COLO668 (cell line): ENCODE results near the gene MTMR6.

Experiments used
- DNase-seq: peaks from one replicate; lab custom pipeline; 2025; ENCODE audit not compliant: unreplicated experiment; lab: John Stamatoyannopoulos, UW

The MTMR6 gene

DNA sequence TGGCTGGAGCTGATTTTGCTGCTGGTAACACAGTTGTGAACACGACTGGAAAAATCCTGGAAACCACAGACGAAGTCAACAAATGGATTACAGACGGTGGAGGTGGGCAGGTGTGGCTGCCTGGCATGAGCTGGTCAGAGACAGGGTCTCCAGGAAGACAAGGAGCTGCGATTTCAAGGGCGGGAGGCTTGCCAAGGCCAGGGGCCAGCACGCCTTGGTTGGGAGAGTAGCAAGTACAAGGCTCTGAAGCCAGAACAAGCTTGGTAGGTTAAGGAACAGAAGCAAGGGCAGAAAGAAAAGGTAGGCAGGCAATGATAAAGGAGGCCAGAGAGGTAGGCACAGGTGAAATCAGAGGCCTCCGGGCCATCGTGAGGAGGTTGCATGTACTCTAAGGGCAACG lies 64.5 kb downstream of the MTMR6 start:
- no peak for DNase-seq

DNA sequence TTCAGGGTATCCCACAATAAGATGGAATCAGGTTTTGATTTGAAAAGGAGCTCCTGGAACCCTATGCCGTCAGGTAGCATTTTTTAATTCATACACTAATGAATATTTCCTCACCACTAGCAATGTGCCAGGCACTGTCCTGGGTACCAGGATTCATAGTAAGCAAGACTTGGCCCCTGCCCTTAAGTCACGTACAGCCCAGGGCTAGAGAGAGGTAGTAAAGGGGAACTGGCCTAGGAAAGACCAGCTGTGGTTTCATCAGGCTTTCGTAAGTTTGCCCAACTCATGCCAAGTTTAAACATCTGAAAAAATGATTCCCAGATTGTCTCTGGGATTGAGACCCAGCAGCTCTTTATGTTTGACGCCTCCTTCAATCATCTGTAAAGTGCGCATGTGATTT lies 69.3 kb downstream of the MTMR6 start:
- no peak for DNase-seq

DNA sequence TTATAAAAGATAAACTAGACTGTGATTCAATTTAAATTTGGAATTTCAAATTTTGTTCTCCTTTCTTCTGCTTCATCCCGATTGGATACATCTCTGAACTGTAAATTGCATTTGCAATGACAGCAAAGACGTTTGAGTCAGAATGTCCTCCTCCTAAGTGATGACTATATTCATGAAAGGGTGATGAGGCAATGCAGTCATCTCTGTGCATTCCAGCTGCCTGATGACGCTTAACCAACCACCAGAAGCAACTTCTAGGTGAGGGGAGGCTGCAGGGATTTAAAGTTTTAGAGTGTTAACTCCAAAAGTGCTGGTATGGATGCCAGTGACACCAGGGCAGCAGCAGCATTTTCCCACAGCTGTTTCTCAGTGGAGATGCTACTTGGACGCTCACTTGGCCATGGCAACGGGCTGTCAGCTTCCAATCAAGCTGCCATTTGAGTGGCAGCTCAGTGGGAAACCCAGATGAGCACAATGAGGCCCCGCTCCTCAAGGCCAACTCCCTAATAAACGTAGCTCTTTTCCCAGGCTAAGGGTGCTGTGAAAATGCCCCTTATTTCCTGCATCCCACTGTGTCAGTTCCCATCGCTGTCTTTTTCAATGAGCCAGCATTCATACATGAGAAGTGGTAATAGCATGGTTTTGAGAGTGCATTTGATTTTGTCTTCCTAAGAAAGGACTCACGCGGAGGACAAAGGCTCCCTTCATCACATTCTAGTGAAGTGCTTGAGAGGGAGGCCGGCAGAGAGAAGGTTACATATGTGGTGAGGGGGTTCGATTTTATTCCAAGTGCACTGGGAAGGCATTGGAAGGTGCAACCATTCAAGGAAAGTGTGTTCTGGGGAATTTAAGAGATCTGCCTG lies 70.0 kb downstream of the MTMR6 start:
- no peak for DNase-seq

DNA sequence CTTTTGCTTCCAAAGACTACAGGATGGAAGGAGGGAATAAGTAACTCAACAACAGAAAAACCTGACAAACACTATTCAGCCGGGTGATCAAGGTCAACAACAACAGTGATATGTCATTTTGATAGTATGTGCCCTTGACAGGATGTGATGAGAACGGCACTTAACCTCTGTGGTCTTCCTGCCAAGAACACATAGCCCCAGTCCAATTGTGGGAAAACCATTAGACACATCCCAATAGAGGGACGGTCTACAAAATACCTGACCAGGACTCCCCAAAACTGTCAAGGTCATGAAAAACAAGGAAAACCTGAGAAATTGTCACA lies 72.1 kb downstream of the MTMR6 start:
- no peak for DNase-seq

DNA sequence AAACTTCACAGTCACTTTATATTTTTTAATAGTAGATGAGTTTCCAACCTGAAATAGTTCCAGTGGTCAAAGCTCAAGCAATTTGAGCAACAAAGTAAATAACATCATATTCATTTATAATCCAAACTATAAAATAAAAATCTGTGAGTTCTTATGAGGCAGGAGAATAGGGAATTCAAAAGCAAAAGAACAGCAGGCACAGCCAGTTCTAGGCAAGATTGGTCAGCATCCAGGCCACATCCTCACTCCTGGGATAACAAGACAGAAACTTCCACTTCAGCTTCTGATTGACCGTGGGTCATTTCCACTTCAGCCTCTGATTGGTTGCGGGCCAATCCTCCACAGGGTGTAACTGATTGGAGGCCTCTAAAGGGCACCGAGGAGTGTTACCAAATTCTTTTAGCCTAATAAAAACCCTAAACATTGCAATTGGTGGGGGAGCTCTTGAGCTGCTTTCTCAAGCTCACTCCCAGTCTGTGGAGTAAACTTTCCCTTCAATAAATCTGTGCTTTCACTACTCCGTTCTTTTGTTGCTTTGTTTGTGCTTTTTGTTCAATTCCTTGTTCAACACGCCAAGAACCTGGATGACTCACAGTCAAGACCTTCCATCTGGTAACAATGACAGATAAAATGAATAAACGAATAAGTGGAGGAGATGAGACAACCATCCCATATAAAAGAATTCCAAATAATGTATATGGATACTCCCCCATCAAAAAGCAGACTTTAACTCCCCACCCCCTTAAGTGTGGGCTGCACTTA lies 72.6 kb downstream of the MTMR6 start:
- DNase-seq = no peak

DNA sequence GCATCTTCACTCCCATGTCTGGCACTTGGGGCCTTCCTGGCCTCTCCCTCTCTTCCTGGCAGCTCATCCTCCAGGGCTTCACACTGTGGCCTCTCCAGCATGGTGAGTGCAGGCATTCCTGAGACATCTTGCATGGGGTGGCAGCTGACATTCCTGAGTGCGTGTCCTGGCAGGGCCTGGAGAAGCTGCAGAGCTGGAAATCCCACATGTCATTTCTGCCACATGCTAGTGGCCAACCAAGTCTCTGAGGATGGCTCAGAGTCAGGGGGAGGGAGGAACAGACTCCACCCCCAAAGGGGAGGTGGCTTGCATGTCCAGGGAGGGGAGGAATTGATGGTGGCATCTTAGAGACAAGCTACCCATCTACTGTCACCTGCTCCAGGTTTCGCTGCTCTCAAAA lies 73.6 kb downstream of the MTMR6 start:
- DNase-seq = no peak

DNA sequence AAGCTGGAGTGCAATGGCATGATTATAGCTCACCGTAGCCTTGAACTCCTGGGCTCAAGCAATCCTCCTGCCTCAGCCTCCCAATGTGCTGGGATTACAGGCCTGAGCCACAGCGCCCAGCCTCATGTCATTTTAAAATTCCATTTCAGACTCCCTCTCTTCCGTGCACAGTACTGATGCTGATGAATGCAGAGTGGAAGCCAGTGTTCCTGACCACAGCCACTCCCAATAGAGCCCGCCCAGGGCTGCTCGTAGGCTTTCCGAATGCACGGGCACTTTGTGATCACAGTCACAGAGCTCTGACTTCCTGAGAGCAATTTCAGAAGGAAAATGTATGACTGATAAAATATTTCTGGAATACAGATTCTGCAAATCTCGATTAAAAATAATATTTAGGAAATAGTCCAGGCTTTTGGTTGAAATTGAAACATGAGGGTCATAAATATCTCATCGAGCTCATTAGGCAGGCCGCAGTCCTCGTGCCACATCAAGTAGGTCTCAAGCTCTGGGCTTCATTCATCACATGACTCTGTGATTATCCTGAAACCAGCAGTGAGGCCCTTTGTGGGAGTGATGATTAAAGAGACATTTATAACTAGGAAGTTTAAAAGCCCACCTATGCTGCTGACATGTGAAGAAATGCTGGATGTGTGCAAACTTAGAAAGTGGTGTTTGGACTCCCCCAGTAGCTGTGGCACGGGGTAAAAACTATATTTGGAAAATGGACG lies 76.3 kb downstream of the MTMR6 start:
- DNase-seq = no peak

DNA sequence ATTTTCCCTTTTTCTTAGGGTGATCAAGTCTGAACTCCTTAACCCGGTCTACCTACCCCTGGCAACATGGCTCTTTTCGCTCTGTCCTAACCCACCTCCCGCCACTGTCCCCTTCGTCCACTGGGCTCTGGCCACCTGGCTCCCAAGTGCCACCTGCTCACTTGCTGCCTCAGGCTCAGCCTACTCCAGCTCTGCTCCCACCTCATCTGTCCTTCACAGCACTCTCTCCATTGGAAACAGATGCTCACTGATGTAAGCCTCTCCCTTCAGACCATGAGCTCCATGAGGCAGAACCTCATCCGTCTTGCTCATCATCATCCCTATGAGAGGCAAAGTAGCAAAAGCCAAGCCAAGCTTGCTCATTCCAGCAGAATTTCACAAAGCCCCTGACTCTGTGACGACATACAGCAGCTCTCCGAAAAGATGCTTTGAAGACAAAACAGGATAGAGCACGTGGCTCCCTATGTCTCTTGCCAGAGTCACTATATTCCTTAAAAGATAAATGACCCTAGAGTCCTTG lies 79.9 kb downstream of the MTMR6 start:
- no peak for DNase-seq

DNA sequence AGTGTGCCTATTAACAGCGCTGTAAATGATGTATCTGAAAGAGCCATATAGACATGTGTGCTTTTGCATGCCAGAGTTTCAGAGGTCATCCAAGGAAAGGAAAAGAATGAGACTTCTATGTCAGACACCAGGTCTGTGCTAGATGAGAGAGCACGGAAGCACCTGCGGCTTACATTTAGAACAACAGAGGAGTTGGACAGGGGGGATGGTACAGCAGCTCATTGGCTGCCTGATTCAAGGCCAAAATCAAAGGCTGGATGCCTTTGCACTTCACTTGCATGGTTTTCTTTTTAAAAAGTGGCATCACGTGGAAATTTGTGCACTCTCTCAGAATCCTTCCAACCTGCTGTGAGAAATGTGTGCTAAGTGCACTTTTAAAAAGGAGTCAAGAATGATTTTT lies 82.4 kb downstream of the MTMR6 start:
- DNase-seq = no peak

DNA sequence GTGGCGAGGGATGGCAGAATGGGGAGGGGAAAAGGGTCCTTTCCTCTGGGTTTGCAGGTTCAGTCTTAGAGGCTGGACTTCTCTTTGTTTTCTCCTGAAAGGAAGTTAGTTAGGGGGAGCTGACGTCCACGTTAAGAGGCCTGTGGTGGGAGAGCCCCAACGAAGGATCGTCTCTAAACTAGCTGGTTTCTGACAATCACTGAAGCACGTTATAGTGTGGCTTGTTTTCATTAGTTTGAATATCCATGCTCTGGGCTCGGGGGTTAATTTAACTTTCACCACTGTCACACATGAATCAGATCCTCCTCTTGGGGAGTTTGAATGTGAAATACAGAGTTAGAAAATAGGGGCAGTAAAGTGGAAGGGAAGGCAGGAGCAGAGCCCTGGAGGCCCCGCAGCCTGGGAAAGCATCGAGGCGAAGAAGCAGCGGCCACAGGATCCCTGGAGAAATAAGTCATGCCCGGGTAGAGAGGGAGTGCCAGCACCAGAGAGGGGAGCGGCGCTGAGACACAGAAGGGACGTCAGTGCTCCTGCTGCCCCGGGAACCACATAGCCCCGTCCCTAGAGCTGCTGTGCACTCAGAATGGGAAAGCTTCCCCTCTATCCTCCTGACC lies 84.1 kb downstream of the MTMR6 start:
- DNase-seq = no peak

DNA sequence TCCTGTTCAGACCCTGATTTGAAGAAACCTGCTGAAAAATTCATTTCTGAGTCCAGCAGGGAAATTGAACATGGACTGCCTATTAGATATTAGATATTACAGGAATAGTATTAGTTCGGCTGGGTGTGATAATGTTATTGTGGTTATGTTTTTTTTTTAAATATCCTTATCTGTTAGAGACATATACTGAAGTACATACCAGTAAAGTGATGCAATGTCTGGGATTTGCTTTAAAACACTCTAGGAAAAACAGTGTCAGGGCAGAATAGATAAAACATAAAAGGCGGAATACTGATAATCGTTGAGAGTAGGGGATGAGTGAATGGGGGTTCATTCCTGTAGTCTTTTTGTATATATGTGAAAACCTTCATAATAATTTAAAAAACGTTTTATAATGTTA lies 86.5 kb downstream of the MTMR6 start:
- no peak for DNase-seq

DNA sequence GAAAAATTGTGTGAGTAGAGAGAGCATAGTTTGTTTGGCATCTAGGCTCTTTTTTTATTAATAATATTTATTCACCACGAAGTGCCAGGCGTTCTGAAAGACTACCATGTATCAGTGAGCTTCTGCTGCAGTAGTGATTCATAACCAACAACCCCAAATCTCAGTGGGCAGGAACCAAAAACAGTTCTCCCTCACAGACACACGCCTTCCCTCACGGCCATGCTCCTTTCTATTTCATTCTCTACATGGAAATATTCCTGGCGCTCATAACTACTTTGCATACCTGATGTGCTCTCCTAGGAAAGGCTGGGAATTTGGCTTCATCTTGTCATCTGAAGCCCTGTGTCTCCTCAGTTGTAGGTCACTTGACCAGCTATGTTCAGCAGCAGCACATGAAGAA lies 88.6 kb downstream of the MTMR6 start:
- DNase-seq = no peak

DNA sequence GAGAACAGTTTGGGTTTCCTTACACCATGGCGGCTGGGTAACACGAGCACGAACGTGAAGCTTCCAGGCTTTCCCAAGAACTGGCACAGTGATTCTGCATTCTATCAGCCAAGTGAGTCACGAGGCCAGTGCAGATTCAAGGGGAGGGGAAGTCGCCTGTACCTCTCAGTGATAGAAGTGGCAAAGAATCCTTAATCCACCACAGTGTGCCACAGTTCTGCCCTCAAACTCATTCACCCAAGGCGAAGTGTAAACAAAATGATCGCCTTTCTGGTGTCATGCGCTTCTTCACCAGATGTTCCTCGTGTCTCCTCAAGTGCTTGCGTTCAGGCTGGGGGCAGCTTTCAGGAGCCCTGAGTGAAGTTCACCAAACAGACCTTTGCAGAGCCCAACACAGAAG lies 90.3 kb downstream of the MTMR6 start:
- no peak for DNase-seq
